ENCODE measurements around the gene SAA4.

Gene SAA4

GRCh38 chr11:18209058-18209457, 27.5 kb downstream of the SAA4 start (continued):
- no peak for TF ChIP-seq REST (tag by site-specific recombination; IDR thresholded peaks at IDR 0.05)

GRCh38 chr11:18204771-18205170, 31.8 kb downstream of the SAA4 start:
- Histone ChIP-seq H3K27ac (ENCODE audit: extremely low read depth, low read depth, low read length) (no peak overlapping the region), H3K9me3 (ENCODE audit: control insufficient read depth, insufficient read depth, low read depth, low read length) (no peaks in the 10 kb centered on the region), H3K4me3 (ENCODE audit: low read depth, low read length) (no peak overlapping the region), H3K36me3 (ENCODE audit: control insufficient read depth in 2 of 2, insufficient read depth in 1 of 2, low read length in 2 of 2) (no peaks in the 10 kb centered on the region), H3K4me1 (ENCODE audit: control insufficient read depth, insufficient read depth, low read length) (no peaks in the 10 kb centered on the region)
- POLR2A ChIA-PET, result no interaction called here
- TF ChIP-seq ZNF10 (tag by site-specific recombination; IDR thresholded peaks at IDR 0.05), result no peak
- no peak for TF ChIP-seq ZNF280C (tag by site-specific recombination; IDR thresholded peaks at IDR 0.05)
- no peak for TF ChIP-seq ZNF18 (tag by site-specific recombination; IDR thresholded peaks at IDR 0.05)
- no peak for TF ChIP-seq ZNF221 (tag by site-specific recombination; IDR thresholded peaks at IDR 0.05; ENCODE audit: borderline replicate concordance)
- CTCF ChIA-PET, result interaction anchor here (0.7 to 1.9 kb wide), 5 partner anchors 8 to 182 kb away, joined by 3 to 13 read pairs (median 5); no protein-coding TSS in a partner anchor

- POLR2A ChIA-PET, result no interaction called here
- H3K36me3 ChIP-seq (ENCODE audit: control insufficient read depth in 2 of 2, insufficient read depth in 1 of 2, low read length in 2 of 2), result no peaks in the 10 kb centered on the region
Observed at GRCh38 chr11:18204220-18204619, 32.4 kb downstream of the SAA4 start.

More at GRCh38 chr11:18204220-18204619, 32.4 kb downstream of the SAA4 start:
- TF ChIP-seq ZNF585B (tag by site-specific recombination; IDR thresholded peaks at IDR 0.05) (no peak), ZNF555 (tag by site-specific recombination; conservative IDR thresholded peaks at IDR 0.05) (no peak), ZNF580 (tag by site-specific recombination; IDR thresholded peaks at IDR 0.05) (no peak), ZNF449 (tag by site-specific recombination; IDR thresholded peaks at IDR 0.05) (no peak), SCRT1 (tag by site-specific recombination; IDR thresholded peaks at IDR 0.05; ENCODE audit: borderline replicate concordance) (no peak)
- no peaks in the 10 kb centered on the region for H3K9me3 ChIP-seq (ENCODE audit: control insufficient read depth, insufficient read depth, low read depth, low read length)
- no peaks in the 10 kb centered on the region for H3K4me1 ChIP-seq (ENCODE audit: control insufficient read depth, insufficient read depth, low read length)
- no peak overlapping the region for H3K27ac ChIP-seq (ENCODE audit: extremely low read depth, low read depth, low read length)
- CTCF ChIA-PET, result interaction anchor here (0.5 to 2.3 kb wide), 24 partner anchors 8 to 1419 kb away, joined by 3 to 21 read pairs (median 4); no protein-coding TSS in a partner anchor
- H3K4me3 ChIP-seq (ENCODE audit: low read depth, low read length), result no peak overlapping the region

Data from HEK293 (cell line).